Smooth muscle cell (in vitro differentiated cells): Measurements from ENCODE around the gene EMC1. TPM values are rescaled to one million over a fixed set of nuclear protein-coding genes. Genes with fewer than 3 reads are reported as not detected.

Experiments used
- DNase-seq: peaks from one replicate; lab custom pipeline; 2025; ENCODE audit not compliant: unreplicated experiment; lab: John Stamatoyannopoulos, UW
- H2AFZ ChIP-seq: fragments of 200-600 bp; sonication (generic); 2 replicates; pipeline ENCODE4 v1.6.0; 2016; ENCODE audit warnings: antibody characterized with exemption, low read depth, mild to moderate bottlenecking
- H3F3A ChIP-seq: fragments of 200-600 bp; sonication (generic); 2 replicates; pipeline ENCODE4 v1.6.0; 2017; ENCODE audit warnings: antibody characterized with exemption, low read depth
- H3K27ac ChIP-seq: fragments of 200-600 bp; sonication (generic); 2 replicates; pipeline ENCODE4 v1.5.1; 2016; ENCODE audit warnings: low read depth, mild to moderate bottlenecking
- H3K27me3 ChIP-seq: fragments of 200-600 bp; sonication (generic); 2 replicates; pipeline ENCODE4 v1.6.1; 2016; ENCODE audit warnings: low read depth, mild to moderate bottlenecking
- H3K36me3 ChIP-seq: fragments of 200-600 bp; sonication (generic); 2 replicates; pipeline ENCODE4 v1.5.1; 2016; ENCODE audit warnings: low read depth
- H3K4me1 ChIP-seq: fragments of 200-600 bp; sonication (generic); 2 replicates; pipeline ENCODE4 v1.5.1; 2016; ENCODE audit warnings: low read depth
- H3K4me2 ChIP-seq: fragments of 200-600 bp; sonication (generic); 2 replicates; pipeline ENCODE4 v1.6.0; 2016; ENCODE audit warnings: mild to moderate bottlenecking
- H3K4me3 ChIP-seq: fragments of 200-600 bp; sonication (generic); 2 replicates; pipeline ENCODE4 v1.5.1; 2016; ENCODE audit warnings: mild to moderate bottlenecking
- H3K79me2 ChIP-seq: fragments of 200-600 bp; sonication (generic); 2 replicates; pipeline ENCODE4 v1.6.0; 2016; ENCODE audit warnings: low read depth, mild to moderate bottlenecking
- H3K9ac ChIP-seq: fragments of 200-600 bp; sonication (generic); 2 replicates; pipeline ENCODE4 v1.6.0; 2016; ENCODE audit warnings: low read depth
- H3K9me3 ChIP-seq: fragments of 200-600 bp; sonication (generic); replicated peaks from 2 replicates; pipeline ENCODE4 v1.5.1; 2016; ENCODE audit warnings: low read depth
- H4K20me1 ChIP-seq: fragments of 200-600 bp; sonication (generic); 2 replicates; pipeline ENCODE4 v1.6.0; 2016; ENCODE audit warnings: low read depth
- WGBS: methylation state at CpG from one replicate; pipeline ENCODE4 v1.1.7; 2016; ENCODE audit warnings: low lambda C conversion rate; 5-methylcytosine and 5-hydroxymethylcytosine counted together
- polyA plus RNA-seq: library from polyadenylated mRNA; unstranded; fragments of >200 nt; fragmentation: Nextera tagmentation; extraction: Ambion mirVana; gene quantifications from 2 replicates; pipeline ENCODE4 v1.2.1, GENCODE V29; 2016
- total RNA-seq: library from RNA; depleted of rRNA; stranded (reverse); fragments of >200 nt; gene quantifications from 2 replicates; pipeline ENCODE4 v1.2.3, GENCODE V29; 2014
- TF ChIP-seq, protein P1 (sequence below): fragments of 200-600 bp; sonication (generic); IDR thresholded peaks from 2 replicates; pipeline ENCODE4 v1.5.1; 2017; ENCODE audit warnings: borderline replicate concordance, mild to moderate bottlenecking, antibody characterized with exemption; ENCODE audit not compliant: insufficient read depth, poor library complexity, severe bottlenecking

Gene EMC1
- total and polyA plus RNA-seq, 2 experiments from 2014 or later, result 48.8 to 54.4 TPM

DNA sequence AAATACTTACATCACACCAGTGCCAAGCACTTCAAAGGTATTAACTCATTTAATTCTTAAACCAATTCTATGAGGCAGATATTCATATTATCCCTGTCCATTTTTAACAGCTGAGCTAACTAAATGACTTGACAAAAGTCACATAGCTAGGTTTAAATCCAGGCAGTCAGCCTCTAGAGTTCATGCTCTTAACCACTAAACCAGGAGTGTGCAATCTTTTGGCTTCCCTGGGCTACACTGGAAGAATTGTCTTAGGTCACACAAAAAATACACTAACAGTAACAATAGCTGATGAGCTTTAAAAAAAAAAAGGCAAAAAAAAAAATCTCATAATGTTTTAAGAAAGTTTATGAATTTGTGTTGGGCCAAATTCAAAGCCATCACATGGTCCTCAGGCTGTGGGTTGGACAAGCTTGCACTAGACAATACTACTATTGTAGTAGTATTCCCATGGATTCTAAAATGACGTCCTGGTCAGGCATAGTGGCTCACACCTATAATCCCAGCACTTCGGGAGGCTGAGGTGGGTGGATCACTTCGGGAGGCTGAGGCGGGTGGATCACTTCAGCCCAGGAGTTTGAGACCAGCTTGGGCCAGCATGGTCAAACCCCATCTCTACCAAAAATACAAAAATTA, 51.2 kb downstream of the EMC1 start:
- 84% methylated on average over 4 of the region's 4 CpGs for WGBS
- H3F3A ChIP-seq, result no peaks in the 10 kb centered on the region
- H3K4me3 ChIP-seq, result no peak overlapping the region
- peaks cover 70% of the 10 kb centered on the region for H3K79me2 ChIP-seq
- H3K4me2 ChIP-seq, result no peak overlapping the region
- no peaks in the 10 kb centered on the region for H3K4me1 ChIP-seq
- H3K27me3 ChIP-seq, result no peaks in the 10 kb centered on the region
- H3K36me3 ChIP-seq, result peaks cover 26% of the 10 kb centered on the region
- H2AFZ ChIP-seq, result no peak overlapping the region
- H3K9me3 ChIP-seq, result no peaks in the 10 kb centered on the region
- TF ChIP-seq, protein P1, sequence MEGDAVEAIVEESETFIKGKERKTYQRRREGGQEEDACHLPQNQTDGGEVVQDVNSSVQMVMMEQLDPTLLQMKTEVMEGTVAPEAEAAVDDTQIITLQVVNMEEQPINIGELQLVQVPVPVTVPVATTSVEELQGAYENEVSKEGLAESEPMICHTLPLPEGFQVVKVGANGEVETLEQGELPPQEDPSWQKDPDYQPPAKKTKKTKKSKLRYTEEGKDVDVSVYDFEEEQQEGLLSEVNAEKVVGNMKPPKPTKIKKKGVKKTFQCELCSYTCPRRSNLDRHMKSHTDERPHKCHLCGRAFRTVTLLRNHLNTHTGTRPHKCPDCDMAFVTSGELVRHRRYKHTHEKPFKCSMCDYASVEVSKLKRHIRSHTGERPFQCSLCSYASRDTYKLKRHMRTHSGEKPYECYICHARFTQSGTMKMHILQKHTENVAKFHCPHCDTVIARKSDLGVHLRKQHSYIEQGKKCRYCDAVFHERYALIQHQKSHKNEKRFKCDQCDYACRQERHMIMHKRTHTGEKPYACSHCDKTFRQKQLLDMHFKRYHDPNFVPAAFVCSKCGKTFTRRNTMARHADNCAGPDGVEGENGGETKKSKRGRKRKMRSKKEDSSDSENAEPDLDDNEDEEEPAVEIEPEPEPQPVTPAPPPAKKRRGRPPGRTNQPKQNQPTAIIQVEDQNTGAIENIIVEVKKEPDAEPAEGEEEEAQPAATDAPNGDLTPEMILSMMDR, result no peak
- DNase-seq, result no peak
- no peak overlapping the region for H3K9ac ChIP-seq
- H4K20me1 ChIP-seq, result peaks cover 86% of the 10 kb centered on the region
- H3K27ac ChIP-seq, result no peak overlapping the region

DNA sequence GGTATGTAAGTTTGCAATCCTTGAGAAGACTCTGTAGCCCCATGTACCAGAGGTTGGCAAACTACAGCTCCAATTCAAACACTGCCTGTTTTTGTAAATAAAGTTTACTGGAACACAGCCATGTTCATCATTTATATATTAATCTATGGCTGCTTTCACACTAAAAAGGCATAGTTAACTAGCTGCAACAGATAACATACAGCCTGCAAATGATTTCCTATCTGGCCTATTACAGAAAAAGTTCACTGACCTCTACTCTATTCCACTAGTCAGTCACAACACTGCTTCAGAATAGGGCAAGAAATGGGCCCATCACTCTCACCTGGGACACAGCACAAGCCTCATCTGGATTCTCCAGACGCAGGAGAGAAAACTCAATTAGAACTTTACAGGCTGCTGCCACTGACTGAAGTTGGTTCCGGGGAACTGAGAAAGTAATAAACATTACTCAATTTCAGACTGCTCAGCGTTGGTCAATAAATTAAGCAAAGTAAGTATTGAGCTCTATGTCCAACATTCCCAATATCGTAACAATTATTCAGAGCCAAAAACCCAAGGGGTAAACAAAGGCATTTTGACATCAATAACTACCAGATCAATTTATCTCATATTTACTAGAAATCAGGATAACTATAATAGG, 51.9 kb downstream of the EMC1 start:
- no peak overlapping the region for H3K9ac ChIP-seq
- 97% methylated on average over 4 of the region's 4 CpGs for WGBS

DNA sequence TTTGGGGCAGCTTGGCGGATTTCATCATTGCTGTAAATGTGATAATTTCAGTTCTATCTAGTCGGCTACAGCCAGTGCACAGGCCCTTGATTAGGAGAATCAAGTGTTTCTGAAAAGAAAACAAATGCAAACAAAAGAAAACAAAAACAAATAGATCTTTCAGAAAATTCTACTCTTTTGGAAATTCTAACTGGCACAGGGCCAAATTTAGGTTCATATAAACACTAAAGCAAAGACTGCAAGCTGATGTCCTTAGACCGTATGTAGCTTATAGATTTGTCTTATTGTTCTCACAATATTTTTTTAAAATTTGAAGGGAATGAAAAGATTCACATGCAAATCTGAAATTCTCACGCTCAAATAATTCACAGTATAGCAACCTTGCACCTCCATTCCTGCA, 52.5 kb downstream of the EMC1 start:
- no peak for DNase-seq
- TF ChIP-seq, protein P1, result no peak
- Histone ChIP-seq H3K27ac (no peak overlapping the region), H4K20me1 (peaks cover 84% of the 10 kb centered on the region), H2AFZ (no peak overlapping the region), H3K27me3 (no peaks in the 10 kb centered on the region), H3K4me1 (no peaks in the 10 kb centered on the region), H3K4me3 (no peak overlapping the region), H3K9ac (no peak overlapping the region), H3K9me3 (no peaks in the 10 kb centered on the region), H3K4me2 (no peak overlapping the region), H3K79me2 (peaks cover 58% of the 10 kb centered on the region), H3K36me3 (peaks cover 29% of the 10 kb centered on the region), H3F3A (no peaks in the 10 kb centered on the region)
- 97% methylated on average over 4 of the region's 4 CpGs for WGBS

More for the DNA sequence above, 51.9 kb downstream of the EMC1 start:
- Histone ChIP-seq H3K4me3 (no peak overlapping the region), H3K79me2 (peaks cover 64% of the 10 kb centered on the region), H3K27ac (no peak overlapping the region), H3K36me3 (peaks cover 26% of the 10 kb centered on the region), H3K9me3 (no peaks in the 10 kb centered on the region), H4K20me1 (peaks cover 84% of the 10 kb centered on the region), H2AFZ (no peak overlapping the region), H3K4me1 (no peaks in the 10 kb centered on the region), H3F3A (no peaks in the 10 kb centered on the region), H3K4me2 (no peak overlapping the region), H3K27me3 (no peaks in the 10 kb centered on the region)
- TF ChIP-seq, protein P1, result no peak
- no peak for DNase-seq

DNA sequence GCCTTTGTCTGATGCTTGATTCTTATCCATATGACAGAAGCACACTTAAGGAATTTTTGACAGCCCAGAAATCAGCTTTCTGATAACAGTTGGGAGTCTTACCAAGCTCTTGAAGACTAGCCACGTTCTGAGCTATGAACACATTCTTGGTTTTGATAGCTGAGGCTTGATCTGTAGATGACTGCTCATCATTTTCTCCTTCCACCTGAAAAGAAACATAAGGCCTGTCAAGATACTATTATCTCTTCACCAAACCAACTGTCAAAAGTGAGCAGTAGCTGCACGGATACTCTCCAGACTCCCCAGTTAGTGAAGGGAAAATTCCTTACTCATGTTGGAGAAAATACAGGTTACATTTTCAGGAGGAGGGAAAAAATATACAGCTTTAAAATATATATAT, 53.5 kb downstream of the EMC1 start:
- Histone ChIP-seq H4K20me1 (peaks cover 84% of the 10 kb centered on the region), H3K27me3 (no peaks in the 10 kb centered on the region), H3K9ac (no peak overlapping the region), H3K4me2 (no peak overlapping the region), H2AFZ (no peak overlapping the region), H3K4me3 (no peak overlapping the region), H3K9me3 (no peaks in the 10 kb centered on the region), H3K36me3 (peaks cover 38% of the 10 kb centered on the region), H3F3A (no peaks in the 10 kb centered on the region), H3K27ac (no peak overlapping the region), H3K4me1 (no peaks in the 10 kb centered on the region), H3K79me2 (peaks cover 48% of the 10 kb centered on the region)
- WGBS, result 86% methylated on average over 2 of the region's 2 CpGs
- TF ChIP-seq, protein P1, result no peak
- DNase-seq, result no peak
